DMS114 treated with DMSO at 0.1 percent for 48 hours (cell line): ENCODE measurements around the gene ZNF407.

Source experiments
- DNase-seq: peaks from one replicate; lab custom pipeline; 2025; ENCODE audit not compliant: unreplicated experiment; lab: John Stamatoyannopoulos, UW

ZNF407 gene

GRCh38 chr18:74669136-74669798, 71.6 kb downstream of the ZNF407 start:
- DNase-seq: no peak

- DNase-seq: no peak
Observed at GRCh38 chr18:74672371-74672770, 74.7 kb downstream of the ZNF407 start.

- DNase-seq: no peak
Observed at GRCh38 chr18:74674487-74674886, 76.8 kb downstream of the ZNF407 start.

DNA sequence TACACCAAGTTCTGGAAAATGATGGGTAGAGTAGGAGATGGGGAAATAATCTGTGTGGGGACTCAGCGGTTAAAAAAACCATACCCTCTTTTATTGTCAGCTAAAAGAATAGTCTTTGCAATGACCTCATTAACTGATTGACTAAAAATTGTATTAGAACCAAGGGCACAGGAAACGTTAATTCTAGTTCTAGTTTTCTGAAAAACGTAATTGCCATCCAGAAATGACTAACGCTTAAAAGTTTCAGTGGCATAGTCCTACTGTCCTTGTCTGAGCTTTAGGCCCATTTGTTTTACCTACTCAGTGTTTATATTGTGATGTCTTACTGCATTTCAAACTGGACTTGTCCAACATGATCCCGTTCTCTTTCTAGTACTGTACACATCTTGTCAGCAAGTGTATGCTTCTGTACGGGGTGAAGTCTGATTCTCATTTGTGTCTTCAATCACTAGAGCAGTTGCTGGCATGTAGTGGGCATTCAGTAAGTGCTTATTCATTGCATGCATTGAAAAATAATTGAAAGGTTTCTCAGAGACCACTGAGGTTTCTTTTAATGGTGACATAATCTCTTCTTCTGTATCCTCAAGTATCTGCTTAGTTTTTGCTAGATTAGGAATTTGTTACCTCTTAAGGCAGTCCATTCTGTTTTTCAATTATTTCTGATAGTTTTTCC, 81.5 kb downstream of the ZNF407 start:
- no peak for DNase-seq

DNA sequence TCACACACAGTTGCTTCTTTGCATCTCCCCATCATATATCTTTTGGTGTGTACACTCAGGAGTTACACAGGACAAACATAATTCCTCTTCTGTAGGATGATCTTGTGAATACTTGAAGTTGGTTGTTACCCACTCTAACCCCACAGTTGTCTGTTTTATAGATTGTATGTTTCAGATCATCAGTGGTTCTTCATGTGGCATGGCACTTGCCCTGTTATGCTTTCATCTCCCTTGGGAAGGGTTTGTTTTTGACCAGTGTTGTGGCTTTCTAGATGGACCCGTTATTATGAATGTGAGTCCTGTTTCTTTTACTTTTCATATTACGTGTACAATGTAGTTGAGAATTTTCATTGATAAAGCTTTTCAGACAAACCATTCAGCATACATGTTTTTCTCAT, 82.0 kb downstream of the ZNF407 start:
- no peak for DNase-seq

DNA sequence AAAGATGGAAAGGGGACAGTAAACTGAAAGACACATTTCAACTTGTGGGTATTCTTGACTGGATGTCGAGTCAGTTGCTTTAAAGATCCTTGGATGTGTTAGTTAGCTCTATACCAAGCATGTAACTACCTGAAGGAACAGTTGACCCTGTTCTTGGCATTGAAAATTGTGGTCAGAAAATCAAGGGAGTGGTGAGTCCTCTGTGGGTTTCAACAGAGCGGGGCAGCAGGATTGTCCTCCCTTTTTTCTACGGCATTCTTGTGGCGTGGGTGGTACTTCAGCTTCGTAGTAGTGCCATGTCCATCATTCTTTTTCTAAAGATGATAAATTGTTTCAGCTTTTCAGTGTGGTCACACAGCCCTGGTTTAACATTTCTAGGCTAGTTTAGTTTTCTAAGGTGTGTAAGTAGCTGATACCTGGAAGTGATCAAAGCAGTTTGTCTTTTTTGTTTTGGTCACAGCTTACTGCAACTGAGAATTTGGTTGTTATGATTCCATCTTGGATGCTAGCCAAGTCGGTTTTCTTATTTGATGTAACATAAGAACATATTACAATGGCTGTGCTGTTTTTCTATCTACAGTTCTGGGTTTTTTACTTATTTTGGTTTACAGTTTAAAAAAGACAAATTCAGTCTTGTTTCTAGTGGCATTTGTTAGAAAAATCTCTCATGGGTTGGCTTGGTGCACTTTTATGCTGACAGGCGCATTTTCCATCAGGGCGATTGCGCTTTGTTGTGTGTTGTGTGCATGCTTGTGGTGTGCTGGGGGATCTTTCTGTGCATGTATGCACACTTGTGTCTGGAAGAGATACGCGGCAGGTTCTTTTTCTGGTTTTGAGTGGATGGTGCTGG, 84.7 kb downstream of the ZNF407 start:
- no peak for DNase-seq

DNA sequence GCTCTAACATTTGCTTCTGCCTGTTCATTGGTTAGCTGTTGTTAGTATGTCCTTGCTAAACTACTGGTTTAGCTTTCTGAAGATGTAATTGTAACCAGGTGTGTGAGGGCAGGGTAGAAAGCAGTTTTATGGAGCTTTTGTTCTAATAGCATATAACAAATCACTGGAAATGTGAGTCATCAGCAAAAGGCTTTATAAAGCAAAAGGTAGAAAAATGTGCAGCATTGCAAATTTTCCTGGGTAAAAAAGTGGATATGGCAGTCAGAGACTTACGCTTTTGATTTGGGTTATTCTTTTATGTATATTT, 85.3 kb downstream of the ZNF407 start:
- no peak for DNase-seq

GRCh38 chr18:74683573-74683972, 85.9 kb downstream of the ZNF407 start:
- DNase-seq: no peak

GRCh38 chr18:74689251-74689650, 91.6 kb downstream of the ZNF407 start:
- DNase-seq: no peak

- no peak for DNase-seq
Observed at GRCh38 chr18:74692367-74693013, 94.8 kb downstream of the ZNF407 start.

DNA sequence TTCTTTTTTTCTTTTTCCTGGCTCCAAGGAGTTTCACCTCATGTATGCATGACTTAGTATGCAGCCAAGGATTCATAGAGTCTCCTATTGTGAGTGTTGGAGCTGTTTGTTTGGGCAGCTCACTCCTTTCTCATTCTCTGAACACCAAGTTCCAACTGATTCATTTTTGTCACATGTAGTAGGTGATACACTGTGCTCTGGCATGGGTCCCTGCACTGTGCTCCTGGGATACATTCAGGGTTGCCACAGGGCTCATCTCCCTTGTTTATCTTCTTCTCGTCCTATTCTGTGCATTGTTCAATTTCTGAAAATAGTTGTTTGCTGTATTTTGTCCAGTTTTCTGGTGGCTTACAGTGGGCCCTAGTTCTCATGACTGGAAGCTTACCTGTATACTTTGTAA, 96.8 kb downstream of the ZNF407 start:
- no peak for DNase-seq

- DNase-seq: no peak
Observed at GRCh38 chr18:74695170-74695569, 97.5 kb downstream of the ZNF407 start.

DNA sequence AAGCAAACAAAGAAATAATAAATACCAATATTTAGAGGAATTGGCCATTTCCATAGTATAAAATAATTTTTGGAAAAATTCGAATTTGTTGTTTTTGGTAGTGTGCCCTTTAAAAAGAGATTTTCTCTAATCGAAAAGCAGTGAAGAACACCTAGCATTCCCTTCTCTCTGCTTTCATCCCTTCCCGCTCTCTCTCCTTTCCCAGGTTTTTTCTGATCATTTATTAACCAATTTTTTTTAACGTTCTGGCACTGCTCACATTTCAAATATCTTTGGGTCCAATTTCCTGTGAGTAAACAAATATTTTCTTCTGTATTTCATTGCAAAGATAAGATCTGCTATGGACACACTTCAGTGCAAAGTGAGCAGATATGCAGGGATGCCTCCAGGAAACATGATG, 101.2 kb downstream of the ZNF407 start:
- DNase-seq: no peak

- no peak for DNase-seq
Observed at GRCh38 chr18:74699455-74699854, 101.8 kb downstream of the ZNF407 start.

DNA sequence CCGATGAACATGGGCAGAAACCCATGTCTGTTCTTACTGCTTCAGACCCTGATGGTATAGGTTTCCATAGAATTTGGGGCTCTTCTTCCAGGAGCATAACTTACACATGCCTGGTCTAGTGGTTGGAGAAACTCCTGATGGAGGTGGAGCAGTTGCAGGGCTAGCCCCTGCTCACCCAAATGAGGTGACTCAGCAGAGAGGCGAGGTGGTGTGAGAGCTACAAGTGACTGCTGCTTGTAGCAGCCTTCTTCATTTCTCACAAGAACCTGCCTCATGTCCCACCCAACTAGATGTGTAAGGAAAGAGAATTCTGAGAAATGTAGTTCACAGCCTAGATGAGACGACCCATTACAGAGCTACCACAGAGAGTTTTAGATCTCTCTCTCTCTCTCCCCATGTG, 105.3 kb downstream of the ZNF407 start:
- DNase-seq: no peak

- no peak for DNase-seq
Observed at GRCh38 chr18:74708169-74708568, 110.5 kb downstream of the ZNF407 start.

DNA sequence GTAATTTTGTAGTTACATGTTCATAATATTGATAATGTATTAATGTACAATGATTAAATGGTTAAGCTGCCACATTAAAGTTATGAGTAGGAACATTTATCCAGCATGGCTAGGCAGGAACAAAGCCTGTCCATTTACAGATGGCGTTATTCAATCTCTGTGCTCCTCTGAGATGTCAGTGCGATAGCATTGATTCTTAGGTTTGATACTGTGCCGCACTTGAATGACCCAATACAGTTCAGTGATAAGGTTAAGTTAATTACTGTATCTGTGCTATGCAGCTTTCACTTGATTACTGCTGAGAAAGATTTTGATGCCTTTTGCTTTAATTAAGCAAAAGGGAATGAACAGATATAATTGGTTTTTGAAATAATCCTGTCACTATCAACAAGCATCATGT, 111.8 kb downstream of the ZNF407 start:
- DNase-seq: no peak

GRCh38 chr18:74714120-74714519, 116.5 kb downstream of the ZNF407 start:
- DNase-seq: no peak

DNA sequence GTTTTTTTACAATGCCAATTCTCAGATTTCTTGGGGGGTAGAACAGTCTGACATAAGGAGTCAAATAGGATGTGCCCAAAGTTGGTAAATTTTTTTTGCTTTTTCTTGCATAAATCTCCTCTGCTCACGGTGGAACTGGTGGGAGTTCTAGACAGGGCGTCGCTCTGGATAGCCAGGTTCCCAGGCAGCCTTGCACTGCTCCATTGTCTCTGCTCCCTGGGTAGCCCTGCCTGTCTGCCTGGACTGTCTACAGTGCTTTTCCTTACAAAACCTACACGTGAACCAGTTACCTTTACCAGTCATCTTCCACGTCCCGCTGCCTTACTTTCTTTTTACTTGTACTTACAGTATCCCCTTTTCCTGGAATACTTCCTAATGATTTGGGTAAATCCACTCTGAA, 117.1 kb downstream of the ZNF407 start:
- DNase-seq: no peak

GRCh38 chr18:74715306-74715705, 117.6 kb downstream of the ZNF407 start:
- no peak for DNase-seq

- no peak for DNase-seq
Observed at GRCh38 chr18:74715865-74716712, 118.4 kb downstream of the ZNF407 start.
